Stomach (tissue), 9 donors: ENCODE results near the gene DOCK9. TPM values are rescaled to one million over a fixed set of nuclear protein-coding genes. Genes with fewer than 3 reads are reported as not detected.
A peak's percentile ranks its signal among the peaks of the same experiment; 100 is the strongest.

Experiments used
- DNase-seq, 2 donors: peaks; one replicate each; pipeline versions ENCODE4 v3.0.0 to v3.0.0-alpha.2; 2013 to 2019
- H3K27ac ChIP-seq, 5 donors: fragments of 200-600 bp in 4 of 5; sonication (generic) in 4 of 5; one replicate each; pipeline ENCODE4 v1.5.1; 2013 to 2019; ENCODE audit warnings: mild to moderate bottlenecking in 1 of 5, moderate library complexity in 1 of 5
- H3K27me3 ChIP-seq, 3 donors: fragments of 200-600 bp; sonication (generic); one replicate each; pipeline ENCODE4 v1.5.1; 2017 to 2019; ENCODE audit warnings: mixed run types in 1 of 3
- H3K36me3 ChIP-seq, 4 donors: fragments of 200-600 bp; sonication (generic); 1 replicate in 3 of 4; 2 replicates in 1 of 4; pipeline ENCODE4 v1.5.1; 2016 to 2019
- H3K4me1 ChIP-seq, 4 donors: fragments of 200-600 bp; sonication (generic); one replicate each; pipeline ENCODE4 v1.5.1; 2016 to 2019
- H3K4me3 ChIP-seq, 4 donors: fragments of 200-600 bp; sonication (generic) in 3 of 4; one replicate each; pipeline ENCODE4 v1.5.1; 2016 to 2019; ENCODE audit warnings: mild to moderate bottlenecking in 1 of 4
- H3K9me3 ChIP-seq, 4 donors: fragments of 200-600 bp; sonication (generic); one replicate each; pipeline ENCODE4 v1.5.1; 2016 to 2019
- CTCF ChIP-seq, 7 experiments: fragments of 450-650 bp in 4 of 7; fragments of 200-600 bp in 3 of 7; sonication (generic) in 3 of 7; IDR thresholded peaks; one replicate each; pipeline ENCODE4 v1.5.1; 2016 to 2019; ENCODE audit warnings: antibody characterized with exemption in 7 of 7, control low read depth in 2 of 7, mild to moderate bottlenecking in 1 of 7
- EP300 ChIP-seq: sonication (generic); formaldehyde crosslinking; IDR thresholded peaks from one replicate; pipeline ENCODE4 v1.6.1; 2017; ENCODE audit warnings: antibody characterized with exemption
- POLR2A ChIP-seq, 4 donors: fragments of 450-650 bp; IDR thresholded peaks; one replicate each; pipeline ENCODE4 v1.6.1; 2016; ENCODE audit warnings: antibody characterized with exemption in 4 of 4, control low read depth in 2 of 4, mild to moderate bottlenecking in 1 of 4, moderate library complexity in 1 of 4
- POLR2AphosphoS5 ChIP-seq, 3 donors: sonication (generic); formaldehyde crosslinking; IDR thresholded peaks; one replicate each; pipeline ENCODE4 v1.6.1; 2016; ENCODE audit warnings: antibody characterized with exemption in 3 of 3
- WGBS, 5 donors: extraction: QIAGEN DNeasy Blood & Tissue Kit in 3 of 5; methylation state at CpG; one replicate each; pipeline versions ENCODE4 v1.1.5 to v1.1.7; 2013 to 2018; 5-methylcytosine and 5-hydroxymethylcytosine counted together
- intact Hi-C: fragments of 100-400 bp; cut with DNase I; formaldehyde crosslinking; loops from one replicate; pipeline ENCODE4 v1.15.1; 2023; ENCODE audit warnings: low total_unique reads
- polyA plus RNA-seq, 3 donors: library from polyadenylated mRNA; stranded (reverse); fragments of 200-250 nt; gene quantifications; one replicate each; pipeline ENCODE4 v1.2.3, GENCODE V29; 2013
- total RNA-seq, 5 donors: library from RNA; depleted of rRNA; stranded (reverse); fragments of >200 nt; gene quantifications; one replicate each; pipeline versions ENCODE4 v1.1.0 to v1.2.3, GENCODE V29; 2014 to 2016
- donor health status: healthy with polysubstance abuse.
- donor health status: Bipolar disorder and iron deficiency.
- donor health status: healthy.

The DOCK9 gene
- total and polyA plus RNA-seq, 8 donors = 8.7 to 97.9 (median 49.2) TPM

- TF ChIP-seq CTCF (IDR thresholded peaks at IDR 0.05) (no peak), POLR2A (IDR thresholded peaks at IDR 0.05) (no peak), POLR2AphosphoS5 (IDR thresholded peaks at IDR 0.05) (no peak)
- H3K4me1 ChIP-seq = no peaks in the 10 kb centered on the region
- 73 to 89% (median 83%) methylated on average over 8 of the region's 8 CpGs for WGBS, 5 donors
- H3K4me3 ChIP-seq = no peak overlapping the region
- H3K27ac ChIP-seq = no peak overlapping the region
- DNase-seq = no peak
- H3K9me3 ChIP-seq = peaks cover 0 to 3% (median 0%) of the 10 kb centered on the region in 4 donors
- intact Hi-C loops = no loop called here
- H3K36me3 ChIP-seq = no peaks in the 10 kb centered on the region
- no peaks in the 10 kb centered on the region for H3K27me3 ChIP-seq
These were observed 37.4 kb downstream of the DOCK9 start for GRCh38 chr13:98940325-98941001.

GRCh38 chr13:98939660-98940191 is 38.1 kb downstream of the DOCK9 start:
- intact Hi-C loops = no loop called here
- H3K27ac ChIP-seq = no peak overlapping the region
- H3K4me1 ChIP-seq = no peaks in the 10 kb centered on the region
- WGBS, 5 donors = 71 to 76% (median 73%) methylated on average over 5 of the region's 5 CpGs
- H3K4me3 ChIP-seq = no peak overlapping the region
- no peaks in the 10 kb centered on the region for H3K27me3 ChIP-seq
- peak in 1 of 2 donors; percentile 44 for DNase-seq
- H3K36me3 ChIP-seq = no peaks in the 10 kb centered on the region
- H3K9me3 ChIP-seq = peaks cover 0 to 10% (median 6%) of the 10 kb centered on the region in 4 donors
- TF ChIP-seq POLR2A (IDR thresholded peaks at IDR 0.05) = no peak
- TF ChIP-seq EP300 = no peak
- TF ChIP-seq POLR2AphosphoS5 (IDR thresholded peaks at IDR 0.05) = no peak
- TF ChIP-seq CTCF (IDR thresholded peaks at IDR 0.05) = no peak

GRCh38 chr13:98938801-98939200 is 39.1 kb downstream of the DOCK9 start:
- Histone ChIP-seq H3K27me3 (no peaks in the 10 kb centered on the region), H3K4me1 (no peaks in the 10 kb centered on the region), H3K9me3 (peaks cover 0 to 19% (median 11%) of the 10 kb centered on the region in 4 donors), H3K36me3 (no peaks in the 10 kb centered on the region), H3K4me3 (no peak overlapping the region), H3K27ac (no peak overlapping the region)
- 81 to 95% (median 93%) methylated on average over 3 of the region's 3 CpGs for WGBS, 5 donors
- no peak for DNase-seq
- intact Hi-C loops = no loop called here
- TF ChIP-seq POLR2A (IDR thresholded peaks at IDR 0.05) (no peak), EP300 (no peak), POLR2AphosphoS5 (IDR thresholded peaks at IDR 0.05) (no peak), CTCF (IDR thresholded peaks at IDR 0.05) (no peak)

- TF ChIP-seq POLR2AphosphoS5 (IDR thresholded peaks at IDR 0.05) (no peak), EP300 (no peak), POLR2A (IDR thresholded peaks at IDR 0.05) (no peak), CTCF (IDR thresholded peaks at IDR 0.05) (no peak)
- H3K4me3 ChIP-seq = no peak overlapping the region
- no peaks in the 10 kb centered on the region for H3K27me3 ChIP-seq
- H3K4me1 ChIP-seq = no peaks in the 10 kb centered on the region
- H3K36me3 ChIP-seq = no peaks in the 10 kb centered on the region
- WGBS, 5 donors = 75 to 79% (median 77%) methylated on average over 6 of the region's 6 CpGs
- intact Hi-C loops = no loop called here
- H3K27ac ChIP-seq = no peak overlapping the region
- H3K9me3 ChIP-seq = peaks cover 0 to 23% (median 13%) of the 10 kb centered on the region in 4 donors
- DNase-seq = no peak
These were observed 39.9 kb downstream of the DOCK9 start for GRCh38 chr13:98937911-98938381.
